OCI-M1 (cell line): Measurements from ENCODE around the gene CFAP161.

ENCODE experiments used
- DNase-seq: peaks from one replicate; lab custom pipeline; 2025; lab: John Stamatoyannopoulos, UW

CFAP161 gene, protein sequence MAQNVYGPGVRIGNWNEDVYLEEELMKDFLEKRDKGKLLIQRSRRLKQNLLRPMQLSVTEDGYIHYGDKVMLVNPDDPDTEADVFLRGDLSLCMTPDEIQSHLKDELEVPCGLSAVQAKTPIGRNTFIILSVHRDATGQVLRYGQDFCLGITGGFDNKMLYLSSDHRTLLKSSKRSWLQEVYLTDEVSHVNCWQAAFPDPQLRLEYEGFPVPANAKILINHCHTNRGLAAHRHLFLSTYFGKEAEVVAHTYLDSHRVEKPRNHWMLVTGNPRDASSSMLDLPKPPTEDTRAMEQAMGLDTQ

DNA sequence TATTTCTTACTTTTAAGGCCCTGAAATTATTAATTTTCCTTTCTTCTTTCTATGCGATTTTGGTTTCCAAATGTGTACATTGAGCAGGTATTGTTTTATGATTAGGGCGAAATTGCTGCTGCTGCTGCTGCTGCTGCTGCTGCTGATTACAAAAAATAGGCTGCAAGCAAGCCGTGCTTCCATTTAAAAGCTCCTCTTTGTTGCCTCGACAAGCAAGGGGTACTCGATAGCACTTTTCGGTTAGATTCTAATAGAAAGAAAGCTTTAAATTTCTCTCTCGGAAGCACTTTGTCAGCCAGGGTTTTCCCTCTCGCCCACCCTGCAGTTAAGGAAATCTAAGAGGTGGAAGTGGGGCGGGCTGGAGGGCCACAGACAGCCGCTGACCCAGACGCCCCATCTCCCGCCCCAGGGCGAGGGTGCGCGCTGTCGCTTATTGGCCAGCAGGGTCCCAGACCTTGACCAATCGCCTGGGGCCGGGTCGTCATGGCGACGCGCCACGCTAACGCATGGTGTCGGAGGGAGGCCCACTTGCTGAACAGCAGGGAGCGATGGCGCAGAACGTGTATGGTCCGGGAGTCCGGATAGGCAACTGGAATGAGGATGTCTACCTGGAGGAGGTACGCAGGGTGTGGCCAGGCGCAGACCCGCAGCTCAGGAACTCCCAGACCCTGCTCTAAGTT, at the start of gene CFAP161:
Gene CFAP161, plus strand, starts transcription at position 489 of the 680 bp plus-strand sequence. Its CDS starts 60 bp downstream, at position 549.
- no peak for DNase-seq

DNA sequence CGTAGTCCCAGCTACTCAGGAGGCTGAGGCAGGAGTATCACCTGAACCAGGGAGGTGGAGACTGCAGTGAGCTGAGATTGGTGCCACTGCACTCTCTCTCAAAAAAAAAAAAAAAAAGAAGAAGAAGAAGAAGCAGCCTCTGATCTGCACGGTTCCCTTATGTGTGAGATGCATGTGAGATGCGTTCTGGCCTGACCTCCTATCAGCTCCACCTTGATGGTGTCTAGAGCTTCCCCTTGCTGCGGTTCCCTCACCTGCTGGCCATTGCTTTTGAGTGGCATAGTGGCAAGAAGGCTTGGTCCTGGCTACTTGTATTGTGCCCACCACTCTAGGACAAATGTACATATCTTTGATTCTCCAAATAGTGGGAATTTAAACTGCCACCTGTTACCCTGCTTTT, 49.4 kb upstream of the CFAP161 start:
- DNase-seq = peak; percentile 7

DNA sequence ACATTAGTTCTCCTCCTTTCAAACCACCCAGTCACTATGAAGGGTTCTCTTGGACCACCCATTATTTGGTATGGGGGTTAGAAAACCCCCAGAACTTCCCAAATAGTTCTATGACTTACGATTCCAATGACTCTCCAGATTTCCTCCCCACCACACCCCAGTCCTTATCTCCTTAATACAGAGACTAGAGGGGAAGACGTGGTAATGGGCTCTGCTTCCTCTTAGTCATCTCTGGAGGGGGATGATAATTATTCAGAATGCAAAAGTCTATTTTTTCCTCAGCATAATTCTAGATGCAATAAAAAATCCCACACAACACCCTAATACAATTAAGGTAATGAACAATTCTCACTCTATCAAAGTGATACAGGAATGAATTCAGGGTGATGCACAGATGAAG, 48.9 kb upstream of the CFAP161 start:
- DNase-seq = peak; percentile 27

DNA sequence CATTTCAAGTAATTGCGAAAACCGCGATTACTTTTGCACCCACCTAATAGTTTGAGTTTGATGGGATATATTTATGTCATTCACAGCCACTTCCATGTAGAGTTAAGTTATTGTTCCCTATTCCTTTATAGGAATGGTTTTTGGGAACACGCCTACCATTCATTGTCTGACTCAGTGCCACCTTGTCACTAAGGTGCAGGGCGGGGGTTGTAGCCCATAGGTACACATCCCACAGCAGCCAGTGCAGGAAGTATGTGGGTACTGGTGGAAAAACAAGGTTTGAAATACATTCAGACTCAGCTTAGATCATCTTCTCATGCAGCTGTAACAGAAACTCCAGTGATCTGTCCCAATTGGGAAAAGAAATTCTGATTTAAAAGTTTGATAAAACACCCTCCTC, 48.2 kb upstream of the CFAP161 start:
- no peak for DNase-seq

DNA sequence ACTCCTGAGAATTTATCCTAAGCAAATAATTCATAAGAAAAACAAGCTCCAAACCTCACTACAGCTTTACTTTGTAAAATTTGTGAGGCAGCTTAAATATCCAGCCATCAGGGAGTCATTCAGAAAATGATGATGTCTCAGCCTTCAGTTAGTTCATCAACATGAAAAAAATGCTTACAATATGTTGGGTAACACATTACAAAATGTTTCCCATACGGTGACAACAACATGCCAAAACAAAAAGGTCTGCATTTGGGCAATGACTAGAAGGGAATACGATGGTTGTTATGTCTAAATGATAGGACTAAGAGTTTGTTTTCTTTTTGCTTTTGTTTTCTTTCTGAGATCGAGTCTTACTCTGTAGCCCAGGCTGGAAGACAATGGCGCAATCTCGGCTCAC, 47.0 kb upstream of the CFAP161 start:
- no peak for DNase-seq

DNA sequence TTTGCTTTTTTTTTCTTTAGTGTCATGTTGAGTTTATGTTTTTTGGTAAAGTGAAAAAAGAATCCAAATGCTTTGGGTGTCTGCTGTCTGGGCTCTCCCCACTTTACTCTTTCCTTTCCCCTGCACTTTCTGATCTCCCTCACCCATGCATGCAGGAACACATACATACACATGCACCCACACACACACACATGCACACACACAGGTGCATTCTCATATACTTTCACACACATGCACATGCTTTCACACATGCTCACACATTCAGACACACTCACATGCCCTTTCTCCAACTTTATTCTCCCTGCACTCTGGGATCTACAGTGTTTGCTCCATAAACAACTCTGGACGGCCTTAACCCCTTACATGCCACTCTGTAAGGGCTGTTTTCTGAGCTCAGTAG, 46.4 kb upstream of the CFAP161 start:
- DNase-seq = no peak

DNA sequence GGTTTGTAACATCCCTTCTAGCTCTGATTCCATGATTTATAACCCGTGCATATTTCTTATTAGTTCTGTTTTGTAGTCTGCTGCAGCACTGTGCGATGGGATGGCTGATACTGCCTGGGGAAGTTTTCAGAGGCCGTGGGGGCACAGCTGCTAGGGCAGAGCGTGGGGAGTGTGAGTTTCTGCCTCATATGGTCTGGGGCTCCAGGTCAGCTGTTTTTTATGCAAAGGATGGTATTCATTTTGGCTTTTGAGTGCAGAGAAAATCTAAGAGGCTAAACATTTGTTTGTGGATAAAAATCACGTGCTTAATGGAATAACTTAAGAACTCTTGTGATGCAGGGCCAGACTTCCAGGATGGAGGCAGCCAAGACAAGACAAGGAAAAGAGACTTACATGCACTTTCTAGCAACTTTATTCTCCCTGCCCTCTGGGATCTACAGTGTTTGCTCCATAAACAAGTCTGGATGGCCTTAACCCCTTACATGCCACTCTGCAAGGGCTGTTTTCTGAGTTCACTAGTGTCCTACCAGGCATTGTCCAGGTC, 45.5 kb upstream of the CFAP161 start:
- no peak for DNase-seq

DNA sequence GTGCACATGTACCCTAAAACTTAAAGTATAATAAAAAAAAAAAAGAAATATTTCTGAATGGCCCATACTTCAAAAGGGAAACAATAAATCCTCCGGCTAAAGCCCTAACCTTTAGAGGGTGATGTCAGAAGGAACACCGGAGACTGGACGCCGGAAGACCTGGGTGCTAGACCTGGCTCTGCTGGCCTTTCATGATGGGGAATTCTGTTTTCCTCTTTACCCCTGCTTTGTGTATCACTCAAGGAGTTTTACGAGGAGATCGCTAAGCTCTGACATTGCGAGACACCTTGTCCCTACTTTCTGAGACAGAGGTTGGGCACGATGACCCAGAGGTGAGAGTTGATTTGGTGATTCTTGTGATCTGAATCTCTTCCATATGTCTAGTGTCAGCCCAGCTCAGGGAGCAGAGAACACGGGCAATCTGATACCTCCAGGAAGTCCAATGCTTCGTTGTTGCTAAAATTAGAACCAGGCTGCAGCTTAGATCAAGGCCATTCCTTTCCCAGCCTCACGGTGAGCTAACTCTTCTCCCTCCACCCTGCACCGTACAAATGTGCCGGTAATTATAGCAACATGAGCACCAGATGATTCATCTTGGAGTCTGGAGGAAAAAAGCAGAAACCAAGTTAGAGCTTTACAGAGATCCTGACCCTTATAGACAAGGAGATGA, 42.0 kb upstream of the CFAP161 start:
- peak; percentile 27 for DNase-seq

DNA sequence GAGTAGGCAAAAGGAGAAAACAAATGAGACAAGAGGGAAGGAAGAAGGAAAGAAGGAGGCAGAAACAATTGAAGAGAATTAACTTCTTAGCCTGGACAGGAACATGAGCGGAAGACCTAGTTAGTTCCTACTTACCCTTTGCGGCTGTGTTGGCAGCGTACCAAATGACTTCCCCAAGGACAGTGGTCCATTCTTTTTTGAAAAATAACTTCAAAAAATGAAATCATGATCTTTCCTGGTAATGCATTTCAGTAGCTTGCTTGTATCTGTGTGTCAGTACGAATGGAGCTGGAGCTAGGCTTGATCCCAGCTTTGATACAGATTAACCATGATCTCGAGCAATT, 41.5 kb upstream of the CFAP161 start:
- no peak for DNase-seq

DNA sequence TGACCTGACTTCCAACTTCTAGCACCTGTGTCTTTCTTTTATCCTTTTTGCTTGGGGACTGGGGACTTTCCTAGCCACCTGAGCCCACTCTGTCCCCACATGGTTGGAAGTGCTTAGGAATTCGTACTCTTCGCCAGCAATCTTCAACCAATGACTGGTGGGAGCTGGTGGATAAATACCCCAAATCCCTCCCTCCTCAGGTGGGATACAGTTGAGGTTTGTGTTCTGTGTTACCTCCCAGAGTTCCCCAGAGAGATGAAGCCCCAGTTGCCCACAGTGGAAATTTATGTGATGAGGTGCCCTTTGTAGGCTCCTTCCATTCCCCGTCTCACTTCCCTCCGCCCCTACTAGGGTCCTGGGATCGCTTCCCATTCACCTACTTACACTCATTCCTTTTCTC, 40.1 kb upstream of the CFAP161 start:
- DNase-seq = no peak

DNA sequence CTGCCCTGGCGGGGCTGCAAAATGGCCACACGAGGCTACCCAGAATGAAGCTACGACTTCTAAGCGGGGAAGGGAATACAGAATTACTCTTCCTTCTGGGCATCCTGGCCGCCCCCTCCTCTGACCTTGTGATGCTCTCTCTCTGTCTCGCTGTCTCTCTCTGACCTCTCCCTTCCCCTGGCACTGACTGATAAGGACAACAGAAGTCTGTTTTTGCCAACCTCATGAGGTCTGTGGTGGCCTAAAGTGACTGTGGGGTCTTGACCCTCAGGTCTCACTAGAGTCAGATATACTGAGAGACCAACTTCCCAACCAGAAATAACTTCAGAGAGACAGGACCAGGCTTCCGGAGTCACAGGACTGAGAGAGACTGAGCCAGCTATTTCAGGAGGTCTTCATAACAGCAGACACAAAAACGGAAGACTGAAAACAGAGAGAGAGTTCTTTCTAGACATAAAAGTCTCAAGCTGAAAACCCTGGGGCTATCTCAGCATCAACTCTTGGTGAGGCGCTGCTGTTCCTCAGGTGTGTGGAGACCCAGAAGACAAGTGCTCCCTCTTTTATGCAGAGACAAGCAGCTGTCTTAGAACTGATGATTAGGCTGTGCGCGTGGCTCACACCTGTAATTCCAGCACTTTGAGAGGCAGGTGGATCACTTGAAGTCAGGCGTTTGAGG, 38.2 kb upstream of the CFAP161 start:
- DNase-seq = peak; percentile 84

DNA sequence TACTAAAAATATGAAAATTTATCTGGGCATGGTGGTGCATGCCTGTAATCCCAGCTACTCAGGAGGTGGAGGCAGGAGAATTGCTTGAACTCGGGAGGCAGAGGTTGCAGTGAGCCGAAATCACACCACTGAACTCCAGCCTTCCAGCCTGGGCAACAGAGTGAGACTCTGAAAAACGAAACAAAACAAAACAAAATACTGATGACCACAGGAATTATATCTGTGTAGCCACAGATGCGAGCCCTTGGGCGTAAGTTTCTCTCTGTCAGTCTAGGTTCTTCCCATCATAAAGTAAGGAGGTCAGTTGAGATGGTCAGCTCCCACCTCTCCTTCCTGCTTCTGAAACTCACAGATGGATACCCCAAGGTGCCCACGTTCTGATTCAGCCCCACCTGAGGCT, 37.7 kb upstream of the CFAP161 start:
- DNase-seq = no peak

DNA sequence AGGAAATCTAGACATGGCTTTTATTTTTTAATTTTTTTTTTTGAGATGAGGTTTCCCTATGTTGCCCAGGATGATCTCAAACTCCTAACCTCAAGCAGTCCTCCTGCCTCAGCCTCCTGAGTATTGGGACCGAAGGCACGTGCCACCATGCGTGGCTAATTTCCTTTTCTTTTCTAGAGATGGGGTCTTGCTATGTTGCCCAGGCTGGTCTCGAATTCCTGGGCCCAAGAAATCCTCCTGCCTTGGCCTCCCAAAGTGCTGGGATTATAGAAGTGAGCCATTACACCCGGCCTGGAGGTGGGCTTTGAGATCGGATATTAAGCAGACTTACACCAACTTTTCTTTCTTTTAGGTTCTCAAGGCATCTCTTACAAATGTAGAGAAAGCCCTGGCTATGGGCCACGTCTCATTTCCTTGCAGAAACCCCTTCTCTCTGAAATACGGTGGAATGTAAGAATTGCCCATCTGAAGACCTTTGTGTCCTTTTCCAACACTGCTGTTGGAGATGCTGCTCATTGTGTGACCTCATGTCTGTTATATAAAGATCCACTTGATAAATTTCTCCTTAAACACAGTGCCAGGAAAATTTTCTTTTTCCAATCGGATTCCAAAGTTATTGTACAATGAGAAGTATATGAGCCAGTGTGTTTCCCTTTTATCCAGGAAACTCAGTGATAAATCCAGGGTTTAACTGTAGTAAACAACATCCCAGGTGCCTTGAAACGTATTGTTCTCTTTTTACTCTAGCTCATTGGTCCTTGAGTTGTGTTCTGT, 36.8 kb upstream of the CFAP161 start:
- DNase-seq = no peak

DNA sequence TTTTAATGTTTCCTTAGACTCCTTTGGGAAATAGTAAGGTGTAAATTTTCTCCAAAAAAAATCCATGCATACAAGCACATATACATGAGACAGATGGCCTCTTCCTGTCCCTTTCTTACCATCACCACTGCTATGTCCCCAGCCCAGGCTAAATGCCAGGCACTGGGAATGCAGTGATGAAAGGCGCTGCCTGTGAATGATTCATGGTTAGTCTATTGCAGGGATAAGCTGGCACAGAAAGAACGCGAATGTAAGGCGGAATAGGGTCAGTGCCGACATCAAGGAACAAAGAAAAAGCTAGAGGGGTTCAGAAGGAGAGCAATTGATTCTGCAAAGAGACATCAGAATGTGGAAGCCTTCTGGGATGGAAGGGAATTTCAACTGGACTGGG, 36.2 kb upstream of the CFAP161 start:
- DNase-seq = no peak

DNA sequence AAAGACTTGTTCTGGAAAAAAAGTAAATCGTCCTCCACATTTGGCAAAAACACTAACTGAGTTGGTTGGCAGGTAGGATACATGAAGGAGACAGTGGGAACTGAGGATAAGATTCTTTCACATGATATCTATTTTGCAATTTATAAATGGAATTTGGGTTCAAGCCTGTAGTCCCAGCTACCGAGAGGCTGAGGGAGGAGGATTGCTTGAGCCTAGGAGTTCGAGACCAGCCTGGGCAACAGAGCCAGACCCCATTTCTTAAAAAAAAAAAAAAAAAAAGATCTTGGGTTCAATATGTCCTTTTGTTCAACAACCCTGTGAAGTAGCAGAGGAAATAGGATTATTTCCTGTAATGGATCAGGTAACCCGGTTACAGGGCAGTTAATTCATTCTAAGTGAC, 35.7 kb upstream of the CFAP161 start:
- DNase-seq = no peak

DNA sequence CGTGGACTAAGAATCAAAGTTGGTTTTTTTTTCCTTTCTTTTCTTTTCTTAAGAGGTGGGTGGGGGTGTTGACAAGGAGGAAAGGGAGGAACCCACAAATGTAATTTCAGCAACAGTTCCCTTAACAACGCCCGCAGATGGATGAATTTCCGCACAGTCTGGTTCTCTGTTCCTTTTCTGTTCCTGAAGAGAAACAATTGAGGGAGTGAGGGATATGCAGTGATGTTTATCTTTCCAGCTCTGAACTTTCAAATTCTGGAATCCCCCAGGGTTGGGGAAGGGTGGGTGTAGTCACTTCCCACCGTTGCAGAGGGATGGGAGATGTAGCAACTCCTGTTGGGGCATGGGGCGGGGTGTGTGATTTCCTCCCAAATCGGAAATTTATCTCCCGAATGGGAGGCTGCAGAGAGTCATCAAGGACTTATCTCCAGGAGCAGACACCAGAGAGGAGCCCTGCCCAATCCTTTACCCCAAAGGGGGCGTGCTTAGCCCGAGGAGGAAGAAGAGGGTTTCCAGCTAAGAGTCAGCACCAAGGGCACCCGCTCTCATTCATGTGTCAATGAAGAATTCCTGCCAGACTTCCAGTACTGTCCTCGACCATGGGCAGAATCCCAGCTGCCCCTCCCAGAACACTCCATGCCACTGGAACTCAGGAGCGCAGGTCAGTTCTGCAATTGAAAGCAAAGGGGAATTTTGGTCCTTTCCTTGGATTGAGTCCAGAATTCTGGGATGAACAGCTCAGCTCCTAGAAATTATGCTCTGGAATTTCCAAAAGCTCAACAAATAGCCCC, 35.0 kb upstream of the CFAP161 start:
- peak; percentile 89 for DNase-seq

DNA sequence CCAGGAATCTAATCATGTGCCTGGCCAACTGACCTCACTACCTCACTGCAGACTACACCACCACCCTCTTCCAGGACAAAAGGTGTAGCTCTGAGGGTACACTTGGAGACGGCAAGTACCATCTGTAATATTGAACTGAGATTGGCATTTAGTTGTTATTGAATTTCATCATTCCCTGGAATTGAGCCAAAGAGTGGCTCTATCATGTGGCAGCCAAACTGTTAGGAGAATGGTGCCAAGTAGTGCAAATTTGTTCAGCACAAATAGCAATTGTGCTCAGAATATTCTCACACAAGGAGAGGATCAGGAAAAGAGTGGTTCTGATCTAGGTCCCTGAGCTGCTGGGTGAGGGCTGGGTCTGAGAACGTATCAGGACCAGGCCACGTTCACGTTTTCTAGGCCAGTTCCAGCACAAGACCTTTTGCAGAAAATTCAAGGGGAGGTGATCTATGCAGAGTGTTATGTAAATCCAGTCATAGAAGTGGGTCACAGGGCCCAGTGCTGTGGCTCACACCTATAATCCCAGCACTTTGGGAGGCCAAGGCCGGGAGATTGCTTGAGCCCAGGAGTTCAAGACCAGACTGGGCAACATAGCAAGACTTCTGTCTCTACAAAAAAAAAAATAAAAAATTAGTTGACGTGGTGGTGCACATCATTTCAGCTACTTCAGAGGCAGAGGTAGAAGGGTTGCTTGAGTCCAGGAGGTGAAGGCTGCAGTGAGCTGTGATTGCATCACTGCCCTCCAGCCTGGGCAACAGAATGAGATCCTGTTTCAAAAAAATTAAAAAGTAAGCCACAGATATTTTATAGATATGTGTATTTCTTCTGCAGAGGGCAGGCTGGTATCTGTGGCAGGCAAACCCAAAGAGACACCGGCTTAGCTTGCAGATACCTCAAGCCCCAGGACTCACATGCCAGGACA, 31.9 kb upstream of the CFAP161 start:
- no peak for DNase-seq

DNA sequence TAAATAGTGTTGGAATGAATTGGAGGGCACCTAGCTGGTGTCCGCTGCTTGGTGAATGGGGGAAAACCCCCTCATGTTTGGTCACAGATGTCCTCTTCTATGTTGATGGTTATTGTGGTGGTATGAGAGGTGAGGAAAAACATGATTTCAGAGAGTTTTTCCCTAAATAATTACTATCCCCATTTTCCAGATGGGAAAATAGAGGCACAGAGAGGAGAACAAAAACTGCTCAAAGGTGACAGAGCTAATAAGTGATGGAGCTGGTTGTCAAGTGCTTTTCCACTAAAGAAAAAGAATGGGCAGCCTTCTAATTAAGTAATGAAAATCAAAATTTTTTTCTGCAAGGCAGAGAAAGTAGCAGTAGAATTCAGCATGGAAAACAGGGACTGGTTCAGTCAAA, 30.2 kb upstream of the CFAP161 start:
- no peak for DNase-seq

DNA sequence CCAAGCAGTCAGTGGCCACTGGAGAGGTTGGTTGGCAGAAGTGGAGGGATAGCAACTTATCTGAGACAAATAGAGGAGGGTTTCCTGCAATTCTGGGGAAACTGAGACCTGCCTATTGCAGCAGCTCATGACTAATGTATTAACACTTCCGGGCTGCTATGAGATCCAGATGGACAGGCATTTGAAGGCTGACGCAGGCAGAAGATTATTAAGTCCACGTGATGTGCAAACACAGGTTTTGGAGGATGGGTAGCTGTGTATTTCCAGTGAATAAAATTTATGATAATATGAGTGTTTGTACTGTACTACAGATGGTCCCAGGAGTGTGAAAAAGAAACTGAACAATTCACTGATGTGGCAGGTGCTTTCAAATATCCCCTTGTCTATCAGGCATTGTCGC, 28.5 kb upstream of the CFAP161 start:
- DNase-seq = no peak

DNA sequence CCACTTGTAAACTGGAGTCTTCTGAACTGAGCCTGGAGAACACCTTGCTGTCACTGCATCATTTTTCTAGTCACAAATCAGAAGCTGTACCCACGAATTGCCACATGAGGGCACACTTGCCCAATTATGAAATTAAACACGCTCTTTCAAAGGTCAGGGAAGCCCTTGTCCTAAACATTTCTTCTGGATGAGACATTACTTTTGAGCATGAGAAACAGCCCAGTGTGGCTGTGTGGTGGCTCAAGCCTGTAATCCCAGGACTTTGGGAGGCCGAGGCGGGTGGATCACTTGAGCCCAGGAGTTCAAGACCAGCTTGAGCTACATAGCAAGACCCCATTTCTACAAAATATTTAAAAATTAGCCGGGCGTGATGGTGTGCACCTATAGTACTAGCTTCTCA, 27.5 kb upstream of the CFAP161 start:
- DNase-seq = peak; percentile 83
